ENCODE data around the gene PDCD2.
A peak's percentile ranks its signal among the peaks of the same experiment; 100 is the strongest.
"Not testable (repeated sequence)": the region's sequence is repeated elsewhere in the genome, so short reads cannot be mapped to it uniquely, and the experiment has no call there.

PDCD2 gene

GRCh38 chr6:170545405-170545804 lies 39.0 kb downstream of the PDCD2 start:
- no peak for DNase-seq

GRCh38 chr6:170542031-170542719 lies 42.3 kb downstream of the PDCD2 start:
- no peak for DNase-seq

GRCh38 chr6:170537329-170537728 lies 47.1 kb downstream of the PDCD2 start:
- DNase-seq: no peak

GRCh38 chr6:170536671-170537070 lies 47.8 kb downstream of the PDCD2 start:
- DNase-seq: no peak

GRCh38 chr6:170535004-170535403 lies 49.4 kb downstream of the PDCD2 start:
- DNase-seq: no peak

GRCh38 chr6:170533792-170534191 lies 50.6 kb downstream of the PDCD2 start:
- no peak for DNase-seq

- no peak for DNase-seq
Observed at GRCh38 chr6:170532867-170533488, 51.5 kb downstream of the PDCD2 start.

- peak; percentile 63 for DNase-seq
Observed at GRCh38 chr6:170529839-170530469, 54.5 kb downstream of the PDCD2 start.

- not testable (repeated sequence) for DNase-seq
Observed at GRCh38 chr6:170527995-170528394, 56.4 kb downstream of the PDCD2 start.

GRCh38 chr6:170525795-170526194 lies 58.6 kb downstream of the PDCD2 start:
- DNase-seq: no peak
